ENCODE measurements around the gene LY6G5B.

DNA sequence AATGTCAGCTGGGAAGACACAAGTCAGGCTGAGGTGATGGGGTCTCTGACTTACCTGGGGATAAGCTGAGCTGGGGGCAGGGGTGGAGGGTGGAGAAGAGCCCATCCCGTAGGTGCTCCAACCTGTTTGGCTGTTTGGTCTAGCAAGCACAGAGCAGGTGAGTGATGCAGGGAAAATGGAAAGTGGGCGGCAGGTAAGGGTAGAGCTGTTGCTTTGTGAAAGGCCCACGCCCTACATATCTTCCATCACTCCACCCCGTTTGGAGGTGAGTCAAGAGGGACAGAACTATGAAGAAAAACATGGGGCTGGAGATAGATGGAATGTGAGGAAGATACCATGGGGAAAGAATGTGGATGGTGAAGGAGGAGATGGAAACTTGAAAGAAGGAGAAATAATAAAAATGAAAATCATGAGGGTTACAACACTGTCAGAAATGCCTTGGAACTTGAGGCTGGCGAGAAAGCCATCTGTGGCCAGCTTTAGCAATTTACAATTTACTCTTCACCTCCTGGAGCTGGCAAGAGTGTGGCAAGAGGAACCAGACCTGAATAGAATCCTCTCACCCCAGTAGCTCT is 50.5 kb downstream of the LY6G5B start:
- TF ChIP-seq, protein P1, sequence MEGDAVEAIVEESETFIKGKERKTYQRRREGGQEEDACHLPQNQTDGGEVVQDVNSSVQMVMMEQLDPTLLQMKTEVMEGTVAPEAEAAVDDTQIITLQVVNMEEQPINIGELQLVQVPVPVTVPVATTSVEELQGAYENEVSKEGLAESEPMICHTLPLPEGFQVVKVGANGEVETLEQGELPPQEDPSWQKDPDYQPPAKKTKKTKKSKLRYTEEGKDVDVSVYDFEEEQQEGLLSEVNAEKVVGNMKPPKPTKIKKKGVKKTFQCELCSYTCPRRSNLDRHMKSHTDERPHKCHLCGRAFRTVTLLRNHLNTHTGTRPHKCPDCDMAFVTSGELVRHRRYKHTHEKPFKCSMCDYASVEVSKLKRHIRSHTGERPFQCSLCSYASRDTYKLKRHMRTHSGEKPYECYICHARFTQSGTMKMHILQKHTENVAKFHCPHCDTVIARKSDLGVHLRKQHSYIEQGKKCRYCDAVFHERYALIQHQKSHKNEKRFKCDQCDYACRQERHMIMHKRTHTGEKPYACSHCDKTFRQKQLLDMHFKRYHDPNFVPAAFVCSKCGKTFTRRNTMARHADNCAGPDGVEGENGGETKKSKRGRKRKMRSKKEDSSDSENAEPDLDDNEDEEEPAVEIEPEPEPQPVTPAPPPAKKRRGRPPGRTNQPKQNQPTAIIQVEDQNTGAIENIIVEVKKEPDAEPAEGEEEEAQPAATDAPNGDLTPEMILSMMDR (IDR thresholded peaks at IDR 0.05) = no peak
- TF ChIP-seq POLR2A (IDR thresholded peaks at IDR 0.05) = no peak
